Stimulated activated CD4-positive, alpha-beta T cell treated with anti-CD3 and anti-CD28 coated beads, Interleukin-1b, Interleukin-23, amount 100 ng/mL, for 24 hours (primary cell): ENCODE measurements around the gene BRD7.
"Not testable (repeated sequence)": the region's sequence is repeated elsewhere in the genome, so short reads cannot be mapped to it uniquely, and the experiment has no call there.

Experiments used
- DNase-seq, 4 experiments: peaks; one replicate each; pipeline ENCODE4 v3.0.0-alpha.2; 2020; ENCODE audit warnings: low read depth in 4 of 4, low spot score in 1 of 4

BRD7 gene

GRCh38 chr16:50360033-50360778, 8.6 kb downstream of the BRD7 start:
- no peak for DNase-seq

- DNase-seq = no peak
Measured at GRCh38 chr16:50359626-50360025, 9.2 kb downstream of the BRD7 start.

GRCh38 chr16:50354629-50355456, 13.9 kb downstream of the BRD7 start:
- no peak for DNase-seq

- DNase-seq = no peak
Measured at GRCh38 chr16:50354082-50354481, 14.7 kb downstream of the BRD7 start.

GRCh38 chr16:50351952-50352351, 16.8 kb downstream of the BRD7 start:
- no peak for DNase-seq

GRCh38 chr16:50351116-50351515, 17.7 kb downstream of the BRD7 start:
- no peak for DNase-seq

- DNase-seq = not testable (repeated sequence)
Measured at GRCh38 chr16:50345210-50345609, 23.6 kb downstream of the BRD7 start.

GRCh38 chr16:50343566-50343965, 25.2 kb downstream of the BRD7 start:
- DNase-seq = not testable (repeated sequence)

GRCh38 chr16:50340578-50340977, 28.2 kb downstream of the BRD7 start:
- DNase-seq = no peak

- DNase-seq = no peak
Measured at GRCh38 chr16:50338371-50339231, 30.2 kb downstream of the BRD7 start.

GRCh38 chr16:50336884-50337283, 31.9 kb downstream of the BRD7 start:
- no peak for DNase-seq

GRCh38 chr16:50335196-50335958, 33.4 kb downstream of the BRD7 start:
- DNase-seq = no peak

GRCh38 chr16:50334106-50334975, 34.4 kb downstream of the BRD7 start:
- no peak for DNase-seq

- DNase-seq = no peak
Measured at GRCh38 chr16:50332599-50332998, 36.2 kb downstream of the BRD7 start.

GRCh38 chr16:50331570-50331969, 37.2 kb downstream of the BRD7 start:
- DNase-seq = no peak

GRCh38 chr16:50329446-50330189, 39.2 kb downstream of the BRD7 start:
- no peak for DNase-seq

GRCh38 chr16:50326835-50327465, 41.8 kb downstream of the BRD7 start:
- peak in 3 of 4 experiments; percentile 30 to 36 (median 33) for DNase-seq

- no peak for DNase-seq
Measured at GRCh38 chr16:50326264-50326663, 42.5 kb downstream of the BRD7 start.

- DNase-seq = no peak
Measured at GRCh38 chr16:50324345-50324744, 44.4 kb downstream of the BRD7 start.
